ENCODE measurements around the gene OMA1.

The OMA1 gene

DNA sequence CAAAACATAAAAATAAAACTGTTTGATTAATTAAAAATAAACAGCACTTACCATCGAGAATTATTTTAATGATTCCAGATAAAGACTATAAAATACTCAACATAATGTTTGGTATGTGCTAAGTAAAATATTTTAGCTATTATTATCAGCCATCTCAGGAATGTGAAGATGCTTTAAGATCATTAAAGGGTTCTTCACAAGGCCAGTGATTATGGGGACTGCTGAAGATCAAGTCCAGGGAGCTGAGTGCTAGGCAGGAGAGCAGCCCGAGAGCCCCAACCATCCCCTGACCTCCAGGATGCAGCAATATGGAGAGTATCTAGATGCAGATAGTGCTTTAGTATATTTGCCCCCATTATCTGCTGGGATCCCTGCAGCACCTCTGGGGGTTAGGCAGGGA is 35.1 kb upstream of the OMA1 start:
- no peak overlapping the region for H3K27ac ChIP-seq (ENCODE audit: low read depth, low read length)
- H3K4me2 ChIP-seq (ENCODE audit: low read length) = no peak overlapping the region
- no peaks in the 10 kb centered on the region for H3K9me2 ChIP-seq (replicated peaks; ENCODE audit: control insufficient read depth, low read length)
- H3K4me3 ChIP-seq (ENCODE audit: low read length) = no peak overlapping the region
- peaks cover 5% of the 10 kb centered on the region for H3K4me1 ChIP-seq (ENCODE audit: control insufficient read depth, low read length)
- peaks cover 3% of the 10 kb centered on the region; the same call in 1 of the 2 replicates for H3K27me3 ChIP-seq (ENCODE audit: control insufficient read depth, low read length)
- no peaks in the 10 kb centered on the region for H3K79me2 ChIP-seq (ENCODE audit: control insufficient read depth, low read length)
- H3F3A ChIP-seq (ENCODE audit: control insufficient read depth, insufficient read depth) = no peaks in the 10 kb centered on the region
- H4K20me1 ChIP-seq (ENCODE audit: control insufficient read depth, insufficient read depth, low read depth, low read length) = no peaks in the 10 kb centered on the region
- no peaks in the 10 kb centered on the region for H3K9me3 ChIP-seq (ENCODE audit: control insufficient read depth, insufficient read depth, low read length)
- H3K36me3 ChIP-seq (ENCODE audit: control insufficient read depth, low read length) = no peaks in the 10 kb centered on the region
- TF ChIP-seq, protein P1, sequence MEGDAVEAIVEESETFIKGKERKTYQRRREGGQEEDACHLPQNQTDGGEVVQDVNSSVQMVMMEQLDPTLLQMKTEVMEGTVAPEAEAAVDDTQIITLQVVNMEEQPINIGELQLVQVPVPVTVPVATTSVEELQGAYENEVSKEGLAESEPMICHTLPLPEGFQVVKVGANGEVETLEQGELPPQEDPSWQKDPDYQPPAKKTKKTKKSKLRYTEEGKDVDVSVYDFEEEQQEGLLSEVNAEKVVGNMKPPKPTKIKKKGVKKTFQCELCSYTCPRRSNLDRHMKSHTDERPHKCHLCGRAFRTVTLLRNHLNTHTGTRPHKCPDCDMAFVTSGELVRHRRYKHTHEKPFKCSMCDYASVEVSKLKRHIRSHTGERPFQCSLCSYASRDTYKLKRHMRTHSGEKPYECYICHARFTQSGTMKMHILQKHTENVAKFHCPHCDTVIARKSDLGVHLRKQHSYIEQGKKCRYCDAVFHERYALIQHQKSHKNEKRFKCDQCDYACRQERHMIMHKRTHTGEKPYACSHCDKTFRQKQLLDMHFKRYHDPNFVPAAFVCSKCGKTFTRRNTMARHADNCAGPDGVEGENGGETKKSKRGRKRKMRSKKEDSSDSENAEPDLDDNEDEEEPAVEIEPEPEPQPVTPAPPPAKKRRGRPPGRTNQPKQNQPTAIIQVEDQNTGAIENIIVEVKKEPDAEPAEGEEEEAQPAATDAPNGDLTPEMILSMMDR (IDR thresholded peaks at IDR 0.05; ENCODE audit: low read depth, low read length, poor library complexity, severe bottlenecking) = no peak
- no peak for TF ChIP-seq EZH2phosphoT487 (IDR thresholded peaks at IDR 0.05; ENCODE audit: borderline replicate concordance, low read length)

DNA sequence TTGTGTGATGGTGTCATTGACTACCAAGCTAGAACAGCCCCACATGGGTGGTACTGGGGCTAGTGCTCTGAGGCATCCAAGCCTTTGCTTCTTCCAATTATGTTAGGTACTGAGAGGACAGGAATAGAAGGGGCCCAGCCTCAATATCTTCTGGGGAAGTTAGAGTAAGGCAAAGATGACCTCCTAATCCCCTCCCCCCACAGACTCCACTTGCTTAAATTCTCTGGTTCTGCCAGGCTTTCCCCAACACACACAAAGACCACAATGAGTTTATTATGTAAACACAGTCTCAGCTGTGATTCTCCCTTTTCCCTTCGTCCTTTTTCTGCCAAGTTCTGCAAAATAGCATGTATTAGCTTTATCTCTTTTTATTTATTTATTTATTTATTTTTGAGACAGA is 33.7 kb upstream of the OMA1 start:
- H3K36me3 ChIP-seq (ENCODE audit: control insufficient read depth, low read length) = no peaks in the 10 kb centered on the region
- no peaks in the 10 kb centered on the region for H3K27me3 ChIP-seq (ENCODE audit: control insufficient read depth, low read length)
- H3K4me1 ChIP-seq (ENCODE audit: control insufficient read depth, low read length) = peaks cover 5% of the 10 kb centered on the region
- H3F3A ChIP-seq (ENCODE audit: control insufficient read depth, insufficient read depth) = no peaks in the 10 kb centered on the region
- no peaks in the 10 kb centered on the region for H4K20me1 ChIP-seq (ENCODE audit: control insufficient read depth, insufficient read depth, low read depth, low read length)
- no peak overlapping the region for H3K4me2 ChIP-seq (ENCODE audit: low read length)
- no peak overlapping the region for H3K4me3 ChIP-seq (ENCODE audit: low read length)
- no peaks in the 10 kb centered on the region for H3K9me2 ChIP-seq (replicated peaks; ENCODE audit: control insufficient read depth, low read length)
- H3K27ac ChIP-seq (ENCODE audit: low read depth, low read length) = no peak overlapping the region
- H3K9me3 ChIP-seq (ENCODE audit: control insufficient read depth, insufficient read depth, low read length) = no peaks in the 10 kb centered on the region
- H3K79me2 ChIP-seq (ENCODE audit: control insufficient read depth, low read length) = no peaks in the 10 kb centered on the region
- no peak for TF ChIP-seq EZH2phosphoT487 (IDR thresholded peaks at IDR 0.05; ENCODE audit: borderline replicate concordance, low read length)
- TF ChIP-seq, protein P1 (IDR thresholded peaks at IDR 0.05; ENCODE audit: low read depth, low read length, poor library complexity, severe bottlenecking) = no peak

DNA sequence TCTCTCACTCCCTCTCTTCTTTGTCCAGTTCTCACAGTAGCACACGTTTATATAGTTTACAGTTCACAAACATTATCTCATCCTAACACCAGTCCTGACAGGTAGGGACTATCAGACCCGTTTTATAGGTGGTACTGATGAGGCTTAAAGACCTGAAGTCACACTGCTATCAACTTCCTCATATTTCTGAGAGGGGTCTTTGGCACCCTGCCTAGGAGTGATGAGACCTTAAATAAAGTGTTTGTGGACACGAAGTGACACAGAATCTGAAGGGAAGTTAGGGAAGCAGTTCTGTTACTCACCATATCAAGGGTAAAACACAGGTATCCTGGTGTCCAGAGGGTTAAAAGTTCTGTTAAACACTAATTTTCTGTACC is 31.1 kb upstream of the OMA1 start:
- no peak overlapping the region for H3K4me2 ChIP-seq (ENCODE audit: low read length)
- H3K9me2 ChIP-seq (replicated peaks; ENCODE audit: control insufficient read depth, low read length) = no peaks in the 10 kb centered on the region
- H3K36me3 ChIP-seq (ENCODE audit: control insufficient read depth, low read length) = no peaks in the 10 kb centered on the region
- H3K4me3 ChIP-seq (ENCODE audit: low read length) = no peak overlapping the region
- no peaks in the 10 kb centered on the region for H4K20me1 ChIP-seq (ENCODE audit: control insufficient read depth, insufficient read depth, low read depth, low read length)
- peaks cover 8% of the 10 kb centered on the region for H3K27me3 ChIP-seq (ENCODE audit: control insufficient read depth, low read length)
- H3F3A ChIP-seq (ENCODE audit: control insufficient read depth, insufficient read depth) = no peaks in the 10 kb centered on the region
- no peaks in the 10 kb centered on the region for H3K79me2 ChIP-seq (ENCODE audit: control insufficient read depth, low read length)
- H3K9me3 ChIP-seq (ENCODE audit: control insufficient read depth, insufficient read depth, low read length) = no peaks in the 10 kb centered on the region
- no peak overlapping the region for H3K27ac ChIP-seq (ENCODE audit: low read depth, low read length)
- no peaks in the 10 kb centered on the region for H3K4me1 ChIP-seq (ENCODE audit: control insufficient read depth, low read length)
- no peak for TF ChIP-seq EZH2phosphoT487 (IDR thresholded peaks at IDR 0.05; ENCODE audit: borderline replicate concordance, low read length)
- TF ChIP-seq, protein P1 (IDR thresholded peaks at IDR 0.05; ENCODE audit: low read depth, low read length, poor library complexity, severe bottlenecking) = no peak
